Suprapubic skin (tissue), 4 donors: ENCODE results near the gene CIAO2A. TPM values are rescaled to one million over a fixed set of nuclear protein-coding genes. Genes with fewer than 3 reads are reported as not detected.
"Not testable (repeated sequence)": the region's sequence is repeated elsewhere in the genome, so short reads cannot be mapped to it uniquely, and the experiment has no call there.

ENCODE experiments used
- DNase-seq, 2 donors: peaks; one replicate each; pipeline ENCODE4 v3.0.0-alpha.2; 2019; ENCODE audit warnings: low spot score in 2 of 2
- H3K27ac ChIP-seq: fragments of 200-600 bp; sonication (generic); one replicate; pipeline ENCODE4 v1.5.1; 2019
- H3K27me3 ChIP-seq: fragments of 200-600 bp; sonication (generic); one replicate; pipeline ENCODE4 v1.5.1; 2019
- H3K36me3 ChIP-seq: fragments of 200-600 bp; sonication (generic); one replicate; pipeline ENCODE4 v1.5.1; 2019
- H3K4me1 ChIP-seq: fragments of 200-600 bp; sonication (generic); one replicate; pipeline ENCODE4 v1.5.1; 2019
- H3K4me3 ChIP-seq: fragments of 200-600 bp; sonication (generic); one replicate; pipeline ENCODE4 v1.5.1; 2019; ENCODE audit warnings: mild to moderate bottlenecking
- H3K9me3 ChIP-seq: fragments of 200-600 bp; sonication (generic); one replicate; pipeline ENCODE4 v1.5.1; 2019
- CTCF ChIP-seq, 2 donors: fragments of 200-600 bp in 1 of 2; fragments of 450-650 bp in 1 of 2; sonication (generic) in 1 of 2; IDR thresholded peaks; one replicate each; pipeline ENCODE4 v1.5.1; 2016 to 2019; ENCODE audit warnings: antibody characterized with exemption in 2 of 2, mild to moderate bottlenecking in 1 of 2, moderate library complexity in 1 of 2
- EP300 ChIP-seq: sonication (generic); formaldehyde crosslinking; IDR thresholded peaks from one replicate; pipeline ENCODE4 v1.6.1; 2017; ENCODE audit warnings: antibody characterized with exemption
- POLR2A ChIP-seq, 2 donors: fragments of 450-650 bp; IDR thresholded peaks; one replicate each; pipeline ENCODE4 v1.6.1; 2017; ENCODE audit warnings: antibody characterized with exemption in 2 of 2, mild to moderate bottlenecking in 2 of 2, moderate library complexity in 2 of 2
- POLR2AphosphoS5 ChIP-seq, 3 donors: sonication (generic); formaldehyde crosslinking; IDR thresholded peaks; one replicate each; pipeline ENCODE4 v1.6.1; 2017; ENCODE audit warnings: antibody characterized with exemption in 3 of 3
- WGBS: methylation state at CpG from one replicate; pipeline ENCODE4 v1.1.5; 2018; 5-methylcytosine and 5-hydroxymethylcytosine counted together
- total RNA-seq, 4 donors: library from RNA; depleted of rRNA; stranded (reverse); fragments of >200 nt; gene quantifications; one replicate each; pipeline ENCODE4 v1.1.0, GENCODE V29; 2016

CIAO2A gene
- total RNA-seq, 4 donors from 2014 or later: 19.1 to 37.0 (median 21.8) TPM

DNA sequence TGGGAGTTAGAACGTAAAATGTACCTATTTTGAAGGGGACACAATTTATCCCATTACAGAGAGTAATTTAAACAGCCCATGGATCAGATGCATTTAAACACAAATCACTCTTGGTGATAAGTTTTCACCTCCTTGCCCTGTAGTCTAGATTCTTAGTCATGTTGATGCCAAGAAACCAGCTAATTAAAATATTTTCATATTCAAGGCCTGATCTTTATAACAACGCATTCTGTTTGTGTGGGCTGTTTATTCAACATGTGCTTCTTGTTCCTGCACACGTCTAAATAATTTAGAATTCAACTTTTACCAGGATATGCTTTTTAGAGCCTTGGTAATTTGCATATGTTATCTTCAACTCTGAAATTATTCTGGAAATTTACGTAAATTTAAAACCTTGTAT, 28.0 kb upstream of the CIAO2A start:
- Histone ChIP-seq H3K4me3 (no peak overlapping the region), H3K27ac (no peak overlapping the region), H3K4me1 (no peaks in the 10 kb centered on the region), H3K9me3 (no peaks in the 10 kb centered on the region), H3K36me3 (peaks cover 93% of the 10 kb centered on the region), H3K27me3 (no peaks in the 10 kb centered on the region)
- TF ChIP-seq POLR2AphosphoS5 (IDR thresholded peaks at IDR 0.05): no peak
- no peak for TF ChIP-seq EP300
- no peak for TF ChIP-seq POLR2A (IDR thresholded peaks at IDR 0.05)
- no peak for TF ChIP-seq CTCF (IDR thresholded peaks at IDR 0.05)
- DNase-seq: no peak
- WGBS: 86% methylated on average over 4 of the region's 4 CpGs

- not testable (repeated sequence) for H3K27ac ChIP-seq, DNase-seq, H3K4me1 ChIP-seq, H3K27me3 ChIP-seq, H3K9me3 ChIP-seq, H3K4me3 ChIP-seq
- H3K36me3 ChIP-seq: peaks cover 95% of the 10 kb centered on the region
- 100% methylated on average over 2 of the region's 2 CpGs for WGBS
Measured at GRCh38 chr15:64120322-64120721, 26.7 kb upstream of the CIAO2A start.

GRCh38 chr15:64117759-64118487, 24.3 kb upstream of the CIAO2A start:
- Histone ChIP-seq H3K4me3 (no peak overlapping the region), H3K27ac (no peak overlapping the region), H3K9me3 (no peaks in the 10 kb centered on the region), H3K27me3 (no peaks in the 10 kb centered on the region), H3K36me3 (peaks cover 96% of the 10 kb centered on the region), H3K4me1 (no peaks in the 10 kb centered on the region)
- WGBS: 94% methylated on average over 5 of the region's 5 CpGs
- DNase-seq: no peak
- TF ChIP-seq EP300: no peak
- no peak for TF ChIP-seq CTCF (IDR thresholded peaks at IDR 0.05)
- TF ChIP-seq POLR2AphosphoS5 (IDR thresholded peaks at IDR 0.05): no peak
- no peak for TF ChIP-seq POLR2A (IDR thresholded peaks at IDR 0.05)

- peaks cover 50% of the 10 kb centered on the region for H3K36me3 ChIP-seq
- 83% methylated on average over 1 of the region's 1 CpG for WGBS
- no peak overlapping the region for H3K4me3 ChIP-seq
- TF ChIP-seq POLR2A (IDR thresholded peaks at IDR 0.05) (no peak), CTCF (IDR thresholded peaks at IDR 0.05) (no peak), EP300 (no peak), POLR2AphosphoS5 (IDR thresholded peaks at IDR 0.05) (no peak)
- H3K27ac ChIP-seq: no peak overlapping the region
- H3K27me3 ChIP-seq: no peaks in the 10 kb centered on the region
- DNase-seq: no peak
- peaks cover 8% of the 10 kb centered on the region for H3K4me1 ChIP-seq
- H3K9me3 ChIP-seq: no peaks in the 10 kb centered on the region
Measured at GRCh38 chr15:64112904-64113303, 19.3 kb upstream of the CIAO2A start.

GRCh38 chr15:64112073-64112772, 18.6 kb upstream of the CIAO2A start:
- Histone ChIP-seq H3K27me3 (no peaks in the 10 kb centered on the region), H3K4me3 (no peak overlapping the region), H3K4me1 (peaks cover 14% of the 10 kb centered on the region), H3K36me3 (peaks cover 43% of the 10 kb centered on the region), H3K27ac (no peak overlapping the region), H3K9me3 (no peaks in the 10 kb centered on the region)
- 71% methylated on average over 4 of the region's 4 CpGs for WGBS
- DNase-seq: no peak
- no peak for TF ChIP-seq CTCF (IDR thresholded peaks at IDR 0.05)
- no peak for TF ChIP-seq POLR2AphosphoS5 (IDR thresholded peaks at IDR 0.05)
- TF ChIP-seq EP300: no peak
- no peak for TF ChIP-seq POLR2A (IDR thresholded peaks at IDR 0.05)
